Dermis microvascular lymphatic vessel endothelial cell (primary cell): Measurements from ENCODE around the gene TFCP2L1. TPM values are rescaled to one million over a fixed set of nuclear protein-coding genes. Genes with fewer than 3 reads are reported as not detected.

Experiments used
- DNase-seq, 2 donors: peaks; one replicate each; pipeline versions ENCODE4 v3.0.0 to v3.0.0-alpha.2; 2010; ENCODE audit warnings: low read depth in 2 of 2
- total RNA-seq: library from RNA; depleted of rRNA; stranded (reverse); fragments of >200 nt; gene quantifications from 2 replicates; pipeline ENCODE4 v1.2.1, GENCODE V29; 2014

TFCP2L1 gene
- total RNA-seq, 1 donor from 2014 or later: not detected

DNA sequence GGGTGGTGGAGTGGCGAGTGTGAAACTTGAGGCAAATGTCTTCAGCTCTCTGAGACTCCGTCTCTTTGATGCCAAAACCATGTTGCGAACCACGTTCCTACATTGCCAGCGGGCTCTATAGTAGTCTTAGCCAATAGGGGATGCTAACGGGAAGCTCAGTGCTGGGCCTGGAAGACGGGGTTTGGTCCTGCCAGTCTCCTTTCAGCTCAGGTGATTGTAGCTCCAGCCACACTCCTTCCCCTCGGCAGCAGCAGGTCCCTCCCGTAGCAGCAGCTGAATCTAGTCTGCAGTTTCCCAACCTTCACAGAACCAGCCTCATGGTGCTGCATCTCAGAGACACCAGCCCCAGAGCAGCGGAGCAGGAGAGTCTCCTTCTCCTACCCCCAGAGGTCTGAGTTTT is 109.7 kb downstream of the TFCP2L1 start:
- DNase-seq: no peak

- no peak for DNase-seq
Observed at GRCh38 chr2:121173806-121174205, 111.2 kb downstream of the TFCP2L1 start.

DNA sequence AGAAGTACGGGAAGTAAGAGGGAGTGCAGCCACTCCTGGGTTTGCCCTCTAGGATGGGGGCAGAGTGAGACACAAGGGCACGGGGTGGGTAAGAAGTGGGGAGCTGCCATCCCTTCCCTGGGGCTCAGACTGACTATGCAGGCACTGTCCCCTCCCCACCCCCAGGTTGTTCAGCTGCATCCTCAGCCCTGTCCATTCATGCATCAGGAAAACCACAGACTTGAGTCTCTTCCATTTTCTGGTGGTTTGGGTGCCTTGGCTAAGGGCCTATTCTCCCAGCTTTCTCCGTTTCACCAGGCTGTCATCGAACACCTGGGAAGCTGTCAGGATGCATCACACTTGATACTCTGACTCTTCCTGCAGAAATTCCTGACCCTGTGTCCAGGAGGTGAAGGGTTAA is 111.9 kb downstream of the TFCP2L1 start:
- DNase-seq: no peak

DNA sequence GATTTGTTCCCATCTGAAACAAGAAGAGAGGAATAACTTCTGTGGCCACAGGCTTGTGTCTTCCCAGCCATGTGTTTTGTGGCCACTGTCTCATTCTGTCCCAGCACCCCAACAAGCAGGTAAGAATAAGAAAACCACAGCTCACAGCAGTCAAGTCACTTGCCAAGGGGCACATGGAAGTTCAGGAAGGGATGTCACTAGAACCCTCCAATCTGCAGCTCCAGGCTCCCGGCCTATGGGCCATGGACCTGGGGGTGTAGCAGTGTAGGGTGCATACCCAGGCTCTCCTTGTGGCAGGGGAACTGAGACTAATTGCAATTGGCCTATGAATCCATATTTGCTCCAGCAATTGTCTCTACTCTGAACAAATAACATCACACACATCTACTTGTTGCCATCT is 112.5 kb downstream of the TFCP2L1 start:
- no peak for DNase-seq

- DNase-seq: no peak
Observed at GRCh38 chr2:121171625-121172119, 113.3 kb downstream of the TFCP2L1 start.

GRCh38 chr2:121170577-121170976 is 114.4 kb downstream of the TFCP2L1 start:
- no peak for DNase-seq

- DNase-seq: no peak
Observed at GRCh38 chr2:121167411-121167810, 117.6 kb downstream of the TFCP2L1 start.

Other genes starting within 250 kb of the TFCP2L1 start
- not detected in 2 replicates for gene RNU4ATAC, start 245.7 kb upstream of the TFCP2L1 start, total RNA-seq